ENCODE data around the gene BLVRB. TPM values are rescaled to one million over a fixed set of nuclear protein-coding genes. Genes with fewer than 3 reads are reported as not detected.
"Not testable (repeated sequence)": the region's sequence is repeated elsewhere in the genome, so short reads cannot be mapped to it uniquely, and the experiment has no call there.

BLVRB gene
- total RNA-seq, 1 donor from 2014 or later, result 11.3 TPM

DNA sequence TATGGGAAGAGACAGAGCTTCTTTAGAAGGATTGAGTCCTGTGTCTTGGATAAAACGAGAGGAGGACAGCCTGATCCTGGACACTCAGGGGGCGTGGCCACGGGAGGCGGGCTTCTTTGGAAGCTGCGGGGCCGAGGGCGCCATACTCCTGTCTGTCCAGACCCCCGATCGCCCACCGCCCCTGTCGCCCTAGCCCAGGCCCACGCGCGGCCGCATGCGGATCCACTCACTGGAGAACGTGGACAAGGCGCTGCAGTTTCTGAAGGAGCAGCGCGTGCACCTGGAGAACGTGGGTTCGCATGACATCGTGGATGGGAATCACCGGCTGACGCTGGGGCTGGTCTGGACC, 24.3 kb upstream of the BLVRB start:
- Histone ChIP-seq H3K9me3 (ENCODE audit: low read depth) (no peaks in the 10 kb centered on the region), H3F3A (ENCODE audit: low read depth) (no peaks in the 10 kb centered on the region), H3K79me2 (ENCODE audit: low read depth) (no peaks in the 10 kb centered on the region), H3K4me1 (no peaks in the 10 kb centered on the region), H3K27me3 (peaks cover 33% of the 10 kb centered on the region), H3K27ac (no peak overlapping the region), H3K9ac (no peak overlapping the region), H3K4me2 (no peak overlapping the region), H4K20me1 (ENCODE audit: low read depth) (no peaks in the 10 kb centered on the region), H3K4me3 (no peak overlapping the region), H3K36me3 (no peaks in the 10 kb centered on the region), H2AFZ (replicated peaks) (no peak overlapping the region)
- H3K4me3 Mint-ChIP-seq, result no peak overlapping the region
- no peak for DNase-seq (ENCODE audit: low spot score)
- H3K27me3 Mint-ChIP-seq (ENCODE audit: insufficient read depth, low read depth), result peaks cover 22% of the 10 kb centered on the region
- peaks cover 15% of the 10 kb centered on the region for H3K9me3 Mint-ChIP-seq
- no peak overlapping the region for H3K27ac Mint-ChIP-seq
- TF ChIP-seq, protein P1, sequence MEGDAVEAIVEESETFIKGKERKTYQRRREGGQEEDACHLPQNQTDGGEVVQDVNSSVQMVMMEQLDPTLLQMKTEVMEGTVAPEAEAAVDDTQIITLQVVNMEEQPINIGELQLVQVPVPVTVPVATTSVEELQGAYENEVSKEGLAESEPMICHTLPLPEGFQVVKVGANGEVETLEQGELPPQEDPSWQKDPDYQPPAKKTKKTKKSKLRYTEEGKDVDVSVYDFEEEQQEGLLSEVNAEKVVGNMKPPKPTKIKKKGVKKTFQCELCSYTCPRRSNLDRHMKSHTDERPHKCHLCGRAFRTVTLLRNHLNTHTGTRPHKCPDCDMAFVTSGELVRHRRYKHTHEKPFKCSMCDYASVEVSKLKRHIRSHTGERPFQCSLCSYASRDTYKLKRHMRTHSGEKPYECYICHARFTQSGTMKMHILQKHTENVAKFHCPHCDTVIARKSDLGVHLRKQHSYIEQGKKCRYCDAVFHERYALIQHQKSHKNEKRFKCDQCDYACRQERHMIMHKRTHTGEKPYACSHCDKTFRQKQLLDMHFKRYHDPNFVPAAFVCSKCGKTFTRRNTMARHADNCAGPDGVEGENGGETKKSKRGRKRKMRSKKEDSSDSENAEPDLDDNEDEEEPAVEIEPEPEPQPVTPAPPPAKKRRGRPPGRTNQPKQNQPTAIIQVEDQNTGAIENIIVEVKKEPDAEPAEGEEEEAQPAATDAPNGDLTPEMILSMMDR (IDR thresholded peaks at IDR 0.05), result no peak
- no peak for TF ChIP-seq EZH2 (IDR thresholded peaks at IDR 0.05)
- no peaks in the 10 kb centered on the region for H3K36me3 Mint-ChIP-seq
- peaks cover 9% of the 10 kb centered on the region for H3K4me1 Mint-ChIP-seq

DNA sequence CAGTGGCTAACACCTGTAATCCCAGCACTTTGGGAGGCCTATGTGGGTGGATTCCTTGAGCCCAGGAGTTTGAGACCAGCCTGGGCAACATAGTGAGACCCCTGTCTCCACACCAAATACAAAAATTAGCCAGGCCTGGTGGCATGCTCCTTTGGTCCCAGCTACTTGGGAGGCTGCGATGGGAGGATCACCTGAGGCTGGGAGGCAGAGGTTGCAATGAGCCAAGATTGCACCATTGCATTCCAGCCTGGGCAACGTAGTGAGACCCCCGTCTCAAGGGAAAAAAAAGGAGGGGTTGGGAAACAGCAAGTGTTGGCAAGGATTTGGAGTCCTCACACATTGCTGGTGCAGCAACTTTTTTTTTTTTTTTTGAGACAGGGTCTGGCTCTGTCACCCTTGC, 20.5 kb upstream of the BLVRB start:
- TF ChIP-seq EZH2 (IDR thresholded peaks at IDR 0.05) (no peak), EZH2phosphoT487 (IDR thresholded peaks at IDR 0.05) (no peak)
- TF ChIP-seq, protein P1 (IDR thresholded peaks at IDR 0.05), result no peak
- Mint-ChIP-seq H3K36me3 (no peaks in the 10 kb centered on the region), H3K4me3 (no peak overlapping the region), H3K27me3 (ENCODE audit: insufficient read depth, low read depth) (peaks cover 12% of the 10 kb centered on the region), H3K27ac (no peak overlapping the region), H3K4me1 (peaks cover 9% of the 10 kb centered on the region), H3K9me3 (peaks cover 4% of the 10 kb centered on the region)
- H3K36me3 ChIP-seq, result no peaks in the 10 kb centered on the region
- no peaks in the 10 kb centered on the region for H3K79me2 ChIP-seq (ENCODE audit: low read depth)
- H2AFZ ChIP-seq (replicated peaks), result no peak overlapping the region
- DNase-seq (ENCODE audit: low spot score), result no peak
- no peaks in the 10 kb centered on the region for H3K9me3 ChIP-seq (ENCODE audit: low read depth)
- no peak overlapping the region for H3K4me2 ChIP-seq
- H3K27ac ChIP-seq, result no peak overlapping the region
- no peak overlapping the region for H3K4me3 ChIP-seq
- H3K9ac ChIP-seq, result no peak overlapping the region
- H4K20me1 ChIP-seq (ENCODE audit: low read depth), result no peaks in the 10 kb centered on the region
- H3K27me3 ChIP-seq, result peaks cover 31% of the 10 kb centered on the region
- no peaks in the 10 kb centered on the region for H3K4me1 ChIP-seq
- H3F3A ChIP-seq (ENCODE audit: low read depth), result no peaks in the 10 kb centered on the region

DNA sequence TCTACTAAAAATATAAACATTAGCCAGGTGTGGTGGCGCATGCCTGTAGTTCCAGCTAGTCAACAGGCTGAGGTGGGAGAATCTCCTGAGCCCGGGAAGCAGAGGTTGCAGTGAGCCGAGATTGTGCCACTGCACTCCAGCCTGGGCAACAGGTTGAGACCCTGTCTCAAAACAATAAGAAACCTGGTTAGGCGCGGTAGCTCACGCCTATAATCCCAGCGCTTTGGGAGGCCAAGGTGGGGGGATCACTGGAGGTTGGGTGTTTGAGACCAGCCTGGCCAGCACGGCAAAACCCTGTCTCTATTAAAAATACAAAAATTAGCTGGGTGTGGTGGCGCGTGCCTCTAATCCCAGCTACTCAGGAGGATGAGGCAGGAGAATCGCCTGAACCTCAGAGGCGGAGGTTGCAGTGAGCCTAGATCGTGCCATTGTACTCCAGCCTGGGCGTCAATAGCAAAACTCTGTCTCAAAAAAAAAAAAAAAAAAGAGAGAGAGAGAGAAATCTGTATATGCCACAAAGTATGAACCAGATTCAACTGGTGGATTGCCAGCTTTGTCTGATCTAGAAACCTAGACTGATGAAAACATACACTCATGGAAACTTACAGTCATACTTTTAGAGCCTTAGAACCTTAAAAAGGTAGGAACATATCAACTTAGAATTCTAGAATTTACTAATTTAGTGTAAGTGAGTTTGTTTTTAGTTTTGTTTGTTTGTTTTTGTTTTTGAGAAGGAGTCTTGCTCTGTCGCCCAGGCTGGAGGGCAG, 10.5 kb upstream of the BLVRB start:
- not testable (repeated sequence) for DNase-seq (ENCODE audit: low spot score); H3K36me3 Mint-ChIP-seq; H3K27ac ChIP-seq; H3K4me3 Mint-ChIP-seq; H3K27me3 ChIP-seq; H3K4me3 ChIP-seq; H3F3A ChIP-seq (ENCODE audit: low read depth); H3K9me3 ChIP-seq (ENCODE audit: low read depth); H3K9me3 Mint-ChIP-seq; H4K20me1 ChIP-seq (ENCODE audit: low read depth); H3K79me2 ChIP-seq (ENCODE audit: low read depth); H3K27ac Mint-ChIP-seq; H3K4me1 Mint-ChIP-seq; H3K9ac ChIP-seq; H3K36me3 ChIP-seq; H3K4me2 ChIP-seq; H2AFZ ChIP-seq (replicated peaks); H3K4me1 ChIP-seq
- H3K27me3 Mint-ChIP-seq (ENCODE audit: insufficient read depth, low read depth), result peaks cover 16% of the 10 kb centered on the region

DNA sequence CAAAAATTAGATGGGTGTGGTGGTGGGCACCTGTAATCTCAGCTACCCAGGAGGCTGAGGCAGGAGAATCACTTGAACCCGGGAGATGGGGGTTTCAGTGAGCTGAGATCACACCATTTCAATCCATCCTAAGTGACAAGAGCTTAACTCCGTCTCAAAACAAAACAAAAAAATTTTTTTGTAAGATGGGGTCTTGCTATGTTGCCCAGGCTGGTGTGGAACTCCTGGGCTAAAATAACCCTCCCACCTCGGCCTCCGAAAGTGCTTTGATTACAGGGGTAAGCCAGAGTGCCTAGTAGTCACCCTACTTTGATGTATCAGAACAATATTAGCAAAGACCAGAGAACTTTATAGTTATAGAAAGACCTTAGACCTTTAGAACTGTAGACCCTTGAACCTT, 9.2 kb upstream of the BLVRB start:
- Histone ChIP-seq H2AFZ (replicated peaks) (no peak overlapping the region), H3F3A (ENCODE audit: low read depth) (no peaks in the 10 kb centered on the region), H3K4me2 (no peak overlapping the region), H3K4me1 (no peaks in the 10 kb centered on the region), H4K20me1 (ENCODE audit: low read depth) (no peaks in the 10 kb centered on the region), H3K79me2 (ENCODE audit: low read depth) (no peaks in the 10 kb centered on the region), H3K36me3 (no peaks in the 10 kb centered on the region), H3K9ac (no peak overlapping the region), H3K27ac (no peak overlapping the region), H3K27me3 (no peaks in the 10 kb centered on the region), H3K4me3 (no peak overlapping the region), H3K9me3 (ENCODE audit: low read depth) (no peaks in the 10 kb centered on the region)
- no peak for DNase-seq (ENCODE audit: low spot score)
- Mint-ChIP-seq H3K27me3 (ENCODE audit: insufficient read depth, low read depth) (peaks cover 17% of the 10 kb centered on the region), H3K4me3 (no peak overlapping the region), H3K4me1 (no peaks in the 10 kb centered on the region), H3K36me3 (no peaks in the 10 kb centered on the region), H3K27ac (no peak overlapping the region), H3K9me3 (peaks cover 2% of the 10 kb centered on the region)
- TF ChIP-seq, protein P1 (IDR thresholded peaks at IDR 0.05), result no peak
- TF ChIP-seq EZH2 (IDR thresholded peaks at IDR 0.05) (no peak), EZH2phosphoT487 (IDR thresholded peaks at IDR 0.05) (no peak)

Measured in neural progenitor cell (in vitro differentiated cells).